GM12873 (cell line): ENCODE results near the gene FAM83F.

Experiments
- CTCF ChIP-seq: IDR thresholded peaks from 2 replicates; pipeline ENCODE4 v1.5.1; 2012; ENCODE audit warnings: low read depth, mild to moderate bottlenecking, moderate library complexity, low read length, control low read depth; ENCODE audit not compliant: insufficient read depth; ENCODE audit errors: missing control alignments

FAM83F gene

GRCh38 chr22:39999144-39999757, 4.5 kb downstream of the FAM83F start:
- TF ChIP-seq CTCF = peak; percentile 22

- no peak for TF ChIP-seq CTCF
Observed at GRCh38 chr22:40000171-40000570, 5.4 kb downstream of the FAM83F start.

- TF ChIP-seq CTCF = no peak
Observed at GRCh38 chr22:40001106-40001505, 6.4 kb downstream of the FAM83F start.

- no peak for TF ChIP-seq CTCF
Observed at GRCh38 chr22:40001800-40002577, 7.2 kb downstream of the FAM83F start.

- no peak for TF ChIP-seq CTCF
Observed at GRCh38 chr22:40002935-40003715, 8.4 kb downstream of the FAM83F start.

- no peak for TF ChIP-seq CTCF
Observed at GRCh38 chr22:40004836-40005235, 10.1 kb downstream of the FAM83F start.

GRCh38 chr22:40006641-40007040, 11.9 kb downstream of the FAM83F start:
- no peak for TF ChIP-seq CTCF
